ENCODE results near the gene HDHD5.
A peak's percentile ranks its signal among the peaks of the same experiment; 100 is the strongest.
"Not testable (repeated sequence)": the region's sequence is repeated elsewhere in the genome, so short reads cannot be mapped to it uniquely, and the experiment has no call there.

Gene HDHD5

GRCh38 chr22:17155941-17156340 lies 3.1 kb downstream of the HDHD5 start:
- DNase-seq = no peak

DNA sequence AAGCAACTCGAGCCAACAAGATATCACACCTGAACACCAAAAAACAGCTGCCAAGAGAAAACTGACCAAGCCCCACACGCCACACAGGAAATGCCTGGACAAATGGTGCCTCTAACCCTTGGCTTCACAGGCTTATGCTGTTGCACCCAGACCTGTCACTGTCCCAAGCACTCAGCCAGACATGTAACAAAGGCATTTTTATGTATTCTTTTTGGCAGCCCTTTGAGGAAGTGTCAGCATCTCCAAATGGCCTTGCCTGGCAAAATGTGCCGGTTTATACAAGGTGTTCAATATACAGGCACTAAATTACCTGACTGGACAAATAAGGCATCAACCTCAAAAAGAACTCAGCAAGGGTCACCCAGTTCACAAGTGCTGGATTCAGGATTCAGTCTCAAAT lies 6.1 kb downstream of the HDHD5 start:
- no peak for DNase-seq

DNA sequence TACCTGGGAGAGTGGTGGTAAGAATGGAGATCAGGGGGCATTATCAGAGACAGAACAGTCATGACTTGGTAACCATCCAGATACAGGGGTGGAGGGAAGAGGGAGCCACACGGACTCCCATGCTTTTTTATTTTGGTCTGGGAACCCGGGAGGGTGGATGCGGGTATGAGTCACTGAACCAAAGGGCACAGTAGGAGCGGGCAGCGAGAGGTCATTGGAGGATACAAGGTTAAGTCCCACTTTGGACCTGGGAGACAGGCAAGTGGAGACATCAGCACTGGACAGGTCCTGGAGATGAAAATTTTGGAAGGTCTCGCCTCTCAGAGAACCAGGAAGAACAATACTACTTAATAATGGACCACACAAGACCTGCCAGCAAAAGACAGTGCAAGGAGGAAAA lies 6.7 kb downstream of the HDHD5 start:
- DNase-seq = no peak

GRCh38 chr22:17149076-17149815 lies 9.8 kb downstream of the HDHD5 start:
- no peak for DNase-seq

DNA sequence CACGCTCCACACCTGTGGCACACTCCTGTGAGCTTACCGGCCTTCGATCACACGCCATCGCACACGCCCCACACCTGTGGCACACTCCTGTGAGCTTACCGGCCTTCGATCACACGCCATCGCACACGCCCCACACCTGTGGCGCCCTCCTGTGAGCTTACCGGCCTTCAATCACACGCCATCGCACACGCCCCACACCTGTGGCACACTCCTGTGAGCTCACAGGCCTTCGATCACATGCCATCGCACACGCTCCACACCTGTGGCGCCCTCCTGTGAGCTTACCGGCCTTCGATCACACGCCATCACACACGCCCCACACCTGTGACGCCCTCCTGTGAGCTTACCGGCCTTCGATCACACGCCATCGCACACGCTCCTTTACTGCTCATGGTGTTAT lies 11.6 kb downstream of the HDHD5 start:
- DNase-seq = not testable (repeated sequence)

- no peak for DNase-seq
Observed at GRCh38 chr22:17145021-17145680, 13.9 kb downstream of the HDHD5 start.

GRCh38 chr22:17143826-17144225 lies 15.3 kb downstream of the HDHD5 start:
- no peak for DNase-seq

- no peak for DNase-seq
Observed at GRCh38 chr22:17143101-17143500, 16.0 kb downstream of the HDHD5 start.

- no peak for DNase-seq
Observed at GRCh38 chr22:17140826-17141766, 18.0 kb downstream of the HDHD5 start.

- DNase-seq = no peak
Observed at GRCh38 chr22:17140022-17140421, 19.1 kb downstream of the HDHD5 start.

GRCh38 chr22:17138513-17138912 lies 20.6 kb downstream of the HDHD5 start:
- no peak for DNase-seq

GRCh38 chr22:17137861-17138425 lies 21.1 kb downstream of the HDHD5 start:
- DNase-seq = no peak

GRCh38 chr22:17137170-17137569 lies 21.9 kb downstream of the HDHD5 start:
- no peak for DNase-seq

DNA sequence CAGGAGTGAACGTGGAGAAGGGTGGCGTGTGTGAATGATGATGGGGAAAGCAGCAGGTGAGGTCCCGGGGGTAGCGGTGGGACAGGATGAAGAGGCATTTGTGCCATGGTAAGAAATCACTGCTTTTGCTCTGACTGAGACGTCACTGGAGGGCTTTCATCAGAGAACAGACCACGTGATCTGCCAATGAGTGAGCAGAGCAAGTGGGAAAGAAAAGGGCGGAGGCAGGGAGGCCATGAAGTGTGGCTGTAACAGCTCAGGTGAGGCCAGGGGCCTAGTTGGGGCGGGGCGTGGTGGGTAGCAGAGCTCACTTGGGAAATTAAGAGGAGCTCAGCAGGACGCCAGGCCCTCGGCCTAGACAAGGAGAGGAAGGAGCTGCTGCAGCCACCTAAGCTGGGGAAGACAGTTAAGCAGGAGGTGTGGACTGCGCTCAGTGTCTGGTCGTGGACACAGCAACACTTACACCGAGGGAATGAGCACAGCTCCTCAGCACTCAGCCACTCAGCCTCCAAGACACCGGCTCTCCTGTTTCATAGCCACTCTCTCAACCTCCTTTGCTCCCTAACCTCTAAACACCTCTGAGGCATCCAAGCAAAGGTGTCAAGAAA lies 23.8 kb downstream of the HDHD5 start:
- no peak for DNase-seq

GRCh38 chr22:17133137-17133536 lies 25.9 kb downstream of the HDHD5 start:
- no peak for DNase-seq

- no peak for DNase-seq
Observed at GRCh38 chr22:17132112-17132511, 27.0 kb downstream of the HDHD5 start.

DNA sequence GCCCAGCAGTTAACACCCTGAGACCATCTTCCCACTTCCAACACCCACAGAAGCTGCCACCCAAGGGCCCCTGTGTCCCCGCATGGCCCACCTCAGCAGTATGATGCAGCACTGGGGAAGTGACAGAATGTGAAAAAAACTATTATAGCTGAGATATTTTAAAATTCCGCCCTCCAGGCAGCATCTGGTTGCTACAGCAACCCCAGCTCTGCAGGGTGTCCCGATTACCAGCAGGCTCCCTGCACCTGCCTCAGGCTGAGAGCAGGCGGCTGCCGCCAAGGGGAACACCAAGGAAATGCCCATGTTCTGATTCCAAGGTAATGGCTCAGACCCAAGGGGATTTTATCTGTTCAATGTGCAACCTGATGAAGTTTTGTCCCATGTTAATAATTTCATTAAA lies 27.4 kb downstream of the HDHD5 start:
- no peak for DNase-seq

GRCh38 chr22:17130199-17130598 lies 28.9 kb downstream of the HDHD5 start:
- no peak for DNase-seq

DNA sequence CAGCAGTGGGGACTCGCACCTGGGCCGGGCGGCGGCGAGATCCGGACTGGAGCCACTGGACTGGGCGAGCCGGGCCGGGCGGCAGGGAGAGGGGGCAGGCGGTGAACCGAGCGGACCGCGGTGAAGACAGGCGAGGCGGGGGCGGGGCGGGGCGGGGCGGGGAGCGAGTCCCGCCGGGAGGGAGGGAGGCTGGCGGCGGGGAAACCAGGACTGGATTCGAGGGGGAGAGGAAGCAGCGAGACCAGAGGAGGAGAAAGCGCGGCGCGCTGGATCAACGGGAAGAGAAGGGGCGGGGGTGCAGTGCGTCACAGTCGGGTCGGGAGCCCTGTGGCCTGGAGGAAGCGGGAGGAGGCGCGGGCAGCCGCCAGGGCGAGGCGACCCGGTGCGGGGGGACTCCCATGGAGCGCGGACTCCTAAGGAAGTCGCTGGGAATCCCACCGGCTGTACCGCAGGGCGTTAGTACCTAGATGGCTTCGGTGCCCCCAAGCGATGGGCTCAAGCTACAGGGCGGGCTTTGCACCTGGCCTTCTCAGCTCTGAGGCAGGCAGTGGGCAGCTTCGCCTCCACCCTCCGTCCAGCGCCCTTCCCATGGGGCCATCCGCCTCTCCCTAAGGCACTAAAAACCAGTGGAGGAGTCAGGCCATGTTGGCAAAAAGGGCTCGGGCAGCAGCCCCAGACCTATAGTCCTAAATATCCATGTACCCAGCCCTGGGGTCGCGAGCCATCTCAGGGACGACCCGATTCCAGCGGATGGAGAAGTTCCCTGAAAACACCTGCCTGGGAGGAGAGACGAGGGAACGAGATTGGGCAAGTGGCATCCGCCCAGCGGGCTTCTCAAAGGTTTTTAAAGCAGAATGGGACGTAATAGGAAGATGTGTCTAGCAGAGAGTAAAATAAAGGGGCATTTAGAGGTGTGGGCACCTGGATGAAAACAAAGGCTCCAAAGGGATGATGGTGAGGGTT lies 37.6 kb downstream of the HDHD5 start, which contains the start of gene TMEM121B:
Gene TMEM121B, minus strand, starts transcription at position 128 of the 963 bp plus-strand sequence. CDS start 233 bp downstream, outside the sequence.
- no peak for DNase-seq

DNA sequence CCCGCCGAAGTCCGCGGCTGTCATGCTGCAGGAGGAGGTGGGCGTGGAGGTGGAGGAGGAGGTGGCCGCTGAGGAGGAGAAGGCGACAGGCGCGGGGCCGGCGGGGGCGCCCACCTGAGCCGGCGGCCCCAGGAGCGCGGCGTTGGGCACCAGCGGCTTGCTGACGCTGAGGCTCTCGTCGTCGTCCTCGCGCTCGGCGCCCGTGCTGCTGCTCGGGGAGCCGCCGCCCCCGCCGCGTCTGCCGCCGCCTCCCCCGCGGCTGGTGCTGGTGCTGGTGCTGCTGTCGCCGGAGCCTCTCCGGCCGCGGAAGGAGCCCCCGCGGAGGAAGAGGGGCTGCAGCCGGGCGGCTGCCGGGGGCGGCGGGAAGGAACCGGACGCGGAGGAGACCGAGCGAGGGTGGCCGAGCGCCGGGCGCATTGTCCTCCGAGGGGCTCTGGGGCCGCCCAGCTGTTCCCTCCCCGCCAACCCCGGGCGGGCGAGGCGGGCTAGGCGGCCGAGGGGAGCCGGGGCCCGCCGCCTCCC lies 38.3 kb downstream of the HDHD5 start:
- no peak for DNase-seq

DNA sequence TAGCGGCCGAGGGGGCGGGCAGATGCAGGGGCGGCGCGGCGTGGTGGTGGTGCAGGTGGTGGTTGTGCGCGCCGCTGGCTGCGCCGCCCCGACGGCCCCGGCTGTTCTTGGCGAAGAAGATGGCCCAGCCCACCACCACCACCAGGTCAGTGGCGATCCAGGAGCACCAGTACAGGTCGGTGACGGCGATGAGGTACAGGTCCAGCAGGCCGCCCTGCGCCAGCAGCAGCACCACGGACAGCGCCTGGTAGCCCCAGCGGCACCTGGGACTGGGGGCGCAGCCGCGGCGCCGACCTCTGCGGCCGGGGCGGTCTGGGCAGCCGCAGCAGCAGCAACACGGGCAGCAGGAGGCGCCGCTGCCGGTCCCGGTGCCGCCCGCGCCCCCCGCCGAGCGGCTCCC lies 38.8 kb downstream of the HDHD5 start:
- DNase-seq = peak; percentile 41
